Endothelial cell of umbilical vein (primary cell): ENCODE results near the gene PPM1L. TPM values are rescaled to one million over a fixed set of nuclear protein-coding genes. Genes with fewer than 3 reads are reported as not detected.
A peak's percentile ranks its signal among the peaks of the same experiment; 100 is the strongest.

Source experiments
- BruUV-seq: library from RNA; stranded (reverse); fragments of 400-500 nt; replicated peaks from 2 replicates; lab custom pipeline; 2021; lab: Mats Ljungman, UMichigan
- CTCF ChIA-PET: fragments of 300-600, 350-600 bp; sonication (Branson Sonifier 250); formaldehyde crosslinking; loops from one replicate; lab custom pipeline; 2021; ENCODE audit warnings: antibody characterized with exemption, inconsistent platforms; lab: Charles Lee
- POLR2A ChIA-PET: fragments of 300-600, 350-600 bp; sonication (Branson Sonifier 250); formaldehyde crosslinking; loops from one replicate; lab custom pipeline; 2021; ENCODE audit warnings: antibody characterized with exemption, inconsistent platforms; lab: Charles Lee
- DNase-seq: peaks from one replicate; pipeline ENCODE4 v3.0.0-alpha.2; 2011; ENCODE audit warnings: low read depth, low spot score
- FAIRE-seq: peaks from 2 replicates; lab custom pipeline; 2011; peaks lifted over from hg19 to GRCh38; lab: Jason Lieb, UNC
- H2AFZ ChIP-seq: 2 replicates; pipeline ENCODE4 v1.6.0; 2012; ENCODE audit warnings: low read depth, low read length, control low read depth, inconsistent platforms
- H3K27ac ChIP-seq: 2 replicates; pipeline ENCODE4 v1.5.1; 2011; ENCODE audit warnings: low read depth, mild to moderate bottlenecking, control low read depth, low read length, moderate library complexity; ENCODE audit not compliant: insufficient read depth
- H3K27me3 ChIP-seq, 2 experiments: 2 replicates each; pipeline versions ENCODE4 v1.6.0 to v1.6.1; 2011; ENCODE audit warnings: low read length in 2 of 2, mixed read lengths in 1 of 2; ENCODE audit not compliant: control insufficient read depth in 2 of 2, insufficient read depth in 2 of 2
- H3K36me3 ChIP-seq, 2 experiments: 2 replicates in 1 of 2; 3 replicates in 1 of 2; pipeline ENCODE4 v1.5.1; 2011; ENCODE audit warnings: low read length in 2 of 2, mild to moderate bottlenecking in 1 of 2, moderate library complexity in 1 of 2; ENCODE audit not compliant: control insufficient read depth in 2 of 2, insufficient read depth in 2 of 2; ENCODE audit errors: extremely low read depth in 1 of 2
- H3K4me1 ChIP-seq: 3 replicates; pipeline ENCODE4 v1.5.1; 2011; ENCODE audit warnings: mild to moderate bottlenecking, low read length; ENCODE audit not compliant: control insufficient read depth, insufficient read depth; ENCODE audit errors: extremely low read depth
- H3K4me2 ChIP-seq: 2 replicates; pipeline ENCODE4 v1.6.1; 2011; ENCODE audit warnings: low read length, control low read depth, mixed read lengths; ENCODE audit not compliant: insufficient read depth
- H3K4me3 ChIP-seq, 3 experiments: fragments of 200-600 bp in 1 of 3; sonication (generic), shearing (Covaris generic) in 1 of 3; replicated peaks in 1 of 3; 2 replicates each; pipeline ENCODE4 v1.5.1; 2011 to 2016; ENCODE audit warnings: control low read depth in 3 of 3, low read length in 3 of 3, mild to moderate bottlenecking in 2 of 3, inconsistent platforms in 1 of 3, low read depth in 1 of 3, moderate library complexity in 1 of 3; ENCODE audit not compliant: insufficient read depth in 1 of 3
- H3K79me2 ChIP-seq: 2 replicates; pipeline ENCODE4 v1.6.0; 2012; ENCODE audit warnings: low read length, inconsistent platforms; ENCODE audit not compliant: control insufficient read depth, insufficient read depth
- H3K9ac ChIP-seq: replicated peaks from 2 replicates; pipeline ENCODE3; 2011; ENCODE audit warnings: low read length, control low read depth; ENCODE audit not compliant: insufficient read depth; ENCODE audit errors: extremely low read depth
- H3K9me1 ChIP-seq: replicated peaks from 3 replicates; pipeline ENCODE4 v1.6.0; 2011; ENCODE audit warnings: mild to moderate bottlenecking, low read length; ENCODE audit not compliant: control insufficient read depth, insufficient read depth; ENCODE audit errors: extremely low read depth
- H3K9me3 ChIP-seq: replicated peaks from 2 replicates; pipeline ENCODE4 v1.5.1; 2012; ENCODE audit warnings: low read length, inconsistent platforms; ENCODE audit not compliant: control insufficient read depth, insufficient read depth
- H4K20me1 ChIP-seq: replicated peaks from 2 replicates; pipeline ENCODE3; 2011; ENCODE audit warnings: mild to moderate bottlenecking, low read length; ENCODE audit not compliant: control insufficient read depth, insufficient read depth; ENCODE audit errors: extremely low read depth
- CTCF ChIP-seq, 2 donors: IDR thresholded peaks; 1 replicate in 1 of 2; 2 replicates in 1 of 2; pipeline ENCODE4 v1.5.1; 2011; ENCODE audit warnings: low read length in 2 of 2, mild to moderate bottlenecking in 2 of 2, moderate library complexity in 2 of 2, control low read depth in 1 of 2, inconsistent platforms in 1 of 2, low read depth in 1 of 2; ENCODE audit not compliant: insufficient read depth in 1 of 2; ENCODE audit errors: extremely low read depth in 1 of 2
- EZH2 ChIP-seq: IDR thresholded peaks from 2 replicates; pipeline ENCODE4 v1.6.1; 2012; ENCODE audit warnings: borderline replicate concordance, low read depth, mild to moderate bottlenecking, moderate library complexity, low read length, inconsistent platforms; ENCODE audit not compliant: severe bottlenecking
- FOS ChIP-seq: IDR thresholded peaks from 2 replicates; pipeline ENCODE4 v1.6.1; 2011; ENCODE audit warnings: mild to moderate bottlenecking, low read length, moderate library complexity, borderline replicate concordance; ENCODE audit not compliant: insufficient read depth
- MAX ChIP-seq: IDR thresholded peaks from 2 replicates; pipeline ENCODE4 v1.6.1; 2011; ENCODE audit not compliant: insufficient read depth, insufficient read length
- MYC ChIP-seq: IDR thresholded peaks from one replicate; pipeline ENCODE4 v1.6.1; 2011; ENCODE audit warnings: mild to moderate bottlenecking, low read depth, low read length
- POLR2A ChIP-seq: IDR thresholded peaks from 2 replicates; pipeline ENCODE4 v1.6.1; 2012; ENCODE audit warnings: low read depth, mild to moderate bottlenecking, control low read depth, low read length
- POLR2AphosphoS5 ChIP-seq: IDR thresholded peaks from 2 replicates; pipeline ENCODE4 v1.6.1; 2012; ENCODE audit warnings: low read depth, mild to moderate bottlenecking, control low read depth, low read length, moderate library complexity; ENCODE audit not compliant: insufficient read depth
- dilution Hi-C: fragments of 300-500 bp; cut with MboI; formaldehyde crosslinking; loops from one replicate; pipeline ENCODE4 v1.15.0; 2019; ENCODE audit warnings: low sequenced_read_pairs; ENCODE audit not compliant: extremely low pct_ligation_motif_present
- intact Hi-C: fragments of 100-400 bp; cut with micrococcal nuclease; formaldehyde crosslinking; loops from one replicate; pipeline ENCODE4 v1.10.0; 2022
- polyA plus RNA-seq, 4 experiments: library from polyadenylated mRNA; depleted of rRNA in 3 of 4; stranded (reverse) in 3 of 4; unstranded in 1 of 4; fragments of >200 nt; gene quantifications; 2 replicates each; pipeline versions ENCODE4 v1.2.1 to v1.2.3, GENCODE V29; 2011 to 2012; ENCODE audit warnings: missing spikeins in 1 of 4
- total RNA-seq: library from RNA; stranded (reverse); gene quantifications from 2 replicates; pipeline ENCODE4 v1.2.3, GENCODE V29; 2021

PPM1L gene
- total and polyA plus RNA-seq, 2 donors (not counting 3 experiments of a cell fraction or from before 2014, with no cell fraction given) = 0.63 to 2.9 TPM

- no peak overlapping the region for H3K27ac ChIP-seq
- H2AFZ ChIP-seq = no peak overlapping the region
- no TSS peak for BruUV-seq
- no peaks in the 10 kb centered on the region for H3K27me3 ChIP-seq
- no peaks in the 10 kb centered on the region for H3K4me1 ChIP-seq
- H3K9me3 ChIP-seq = no peaks in the 10 kb centered on the region
- H3K79me2 ChIP-seq = no peaks in the 10 kb centered on the region
- H4K20me1 ChIP-seq = no peaks in the 10 kb centered on the region
- H3K9me1 ChIP-seq = no peaks in the 10 kb centered on the region
- dilution Hi-C loops = no loop called here
- intact Hi-C loops = loop anchor here (10.0 kb wide), 1 partner anchor 453 kb away; no protein-coding TSS in a partner anchor
- no peak overlapping the region for H3K9ac ChIP-seq
- CTCF ChIA-PET = interaction anchor here (1.0 to 3.2 kb wide), 6 partner anchors 8 to 326 kb away, joined by 3 to 13 read pairs (median 4); no protein-coding TSS in a partner anchor
- no peak overlapping the region for H3K4me2 ChIP-seq
- H3K36me3 ChIP-seq = no peaks in the 10 kb centered on the region
- no peak for TF ChIP-seq MYC
- TF ChIP-seq EZH2 = no peak
- TF ChIP-seq MAX = no peak
- TF ChIP-seq POLR2A = no peak
- POLR2A ChIA-PET = no interaction called here
- H3K4me3 ChIP-seq = no peak overlapping the region
- FAIRE-seq (no peak), DNase-seq (peak; percentile 13)
Measured at GRCh38 chr3:160948273-160948672, 192.2 kb downstream of the PPM1L start.

- BruUV-seq = no TSS peak
Measured at GRCh38 chr3:160949460-160949859, 193.4 kb downstream of the PPM1L start.

More at GRCh38 chr3:160949460-160949859, 193.4 kb downstream of the PPM1L start:
- H3K9me3 ChIP-seq = no peaks in the 10 kb centered on the region
- ChIA-PET CTCF (interaction anchor here (1.3 to 1.6 kb wide), 2 partner anchors 8 to 16 kb away, joined by 5 to 6 read pairs; no protein-coding TSS in a partner anchor), POLR2A (no interaction called here)
- no peak overlapping the region for H3K4me2 ChIP-seq
- H3K4me1 ChIP-seq = no peaks in the 10 kb centered on the region
- dilution Hi-C loops = no loop called here
- intact Hi-C loops = loop anchor here (10.0 kb wide), 1 partner anchor 455 kb away; no protein-coding TSS in a partner anchor
- DNase-seq (no peak), FAIRE-seq (no peak)
- H4K20me1 ChIP-seq = no peaks in the 10 kb centered on the region
- no peaks in the 10 kb centered on the region for H3K79me2 ChIP-seq
- no peak overlapping the region for H3K4me3 ChIP-seq
- no peak overlapping the region for H2AFZ ChIP-seq
- no peaks in the 10 kb centered on the region for H3K27me3 ChIP-seq
- no peak overlapping the region for H3K9ac ChIP-seq
- H3K27ac ChIP-seq = no peak overlapping the region
- H3K36me3 ChIP-seq = no peaks in the 10 kb centered on the region
- TF ChIP-seq CTCF (IDR thresholded peaks at IDR 0.05; ENCODE audit: extremely low read depth in 1 of 2, insufficient read depth in 1 of 2, low read depth in 1 of 2, low read length in 2 of 2) (no peak), POLR2AphosphoS5 (no peak), FOS (no peak)
- H3K9me1 ChIP-seq = no peaks in the 10 kb centered on the region
